HG02973 (cell line): ENCODE results near the gene CRNKL1.
"Not testable (repeated sequence)": the region's sequence is repeated elsewhere in the genome, so short reads cannot be mapped to it uniquely, and the experiment has no call there.

Experiments
- ATAC-seq: cut with Tn5 transposase; IDR thresholded peaks from one replicate; pipeline ENCODE4 v1.9.1; 2021; ENCODE audit warnings: moderate library complexity; ENCODE audit not compliant: unreplicated experiment

The CRNKL1 gene

GRCh38 chr20:20010639-20011500 is 41.4 kb downstream of the CRNKL1 start:
- no peak for ATAC-seq

- no peak for ATAC-seq
These were observed 42.4 kb downstream of the CRNKL1 start for GRCh38 chr20:20009784-20010253.

GRCh38 chr20:20005342-20005741 is 46.9 kb downstream of the CRNKL1 start:
- no peak for ATAC-seq

- ATAC-seq = not testable (repeated sequence)
These were observed 48.3 kb downstream of the CRNKL1 start for GRCh38 chr20:20003955-20004322.

- no peak for ATAC-seq
These were observed 49.0 kb downstream of the CRNKL1 start for GRCh38 chr20:20003031-20003954.

GRCh38 chr20:20002101-20002998 is 49.9 kb downstream of the CRNKL1 start:
- ATAC-seq = no peak

GRCh38 chr20:20000211-20000968 is 51.9 kb downstream of the CRNKL1 start:
- ATAC-seq = no peak

GRCh38 chr20:19998990-19999705 is 53.1 kb downstream of the CRNKL1 start:
- ATAC-seq = no peak

GRCh38 chr20:19996917-19997316 is 55.3 kb downstream of the CRNKL1 start:
- no peak for ATAC-seq

- ATAC-seq = no peak
These were observed 56.0 kb downstream of the CRNKL1 start for GRCh38 chr20:19996222-19996621.

GRCh38 chr20:19995220-19995863 is 56.9 kb downstream of the CRNKL1 start:
- no peak for ATAC-seq

GRCh38 chr20:19993958-19994669 is 58.2 kb downstream of the CRNKL1 start:
- no peak for ATAC-seq

- ATAC-seq = no peak
These were observed 59.0 kb downstream of the CRNKL1 start for GRCh38 chr20:19992996-19993908.

GRCh38 chr20:19991854-19992253 is 60.4 kb downstream of the CRNKL1 start:
- no peak for ATAC-seq

- no peak for ATAC-seq
These were observed 61.0 kb downstream of the CRNKL1 start for GRCh38 chr20:19991308-19991707.

- ATAC-seq = no peak
These were observed 61.4 kb downstream of the CRNKL1 start for GRCh38 chr20:19990850-19991249.

- no peak for ATAC-seq
These were observed 65.2 kb downstream of the CRNKL1 start for GRCh38 chr20:19987046-19987445.
